Chondrocyte (in vitro differentiated cells): ENCODE data around the gene FOXR1. TPM values are rescaled to one million over a fixed set of nuclear protein-coding genes. Genes with fewer than 3 reads are reported as not detected.

Source experiments
- DNase-seq: peaks from one replicate; pipeline ENCODE4 v3.0.0; 2021; ENCODE audit warnings: mixed read lengths, low spot score
- H3K27ac Mint-ChIP-seq: one replicate; pipeline ENCODE4 v1.8.0; 2021; ENCODE audit warnings: mild to moderate bottlenecking, moderate library complexity, mixed read lengths; ENCODE audit not compliant: unreplicated experiment
- H3K27me3 Mint-ChIP-seq: 2 replicates; pipeline ENCODE4 v1.8.0; 2021; ENCODE audit warnings: low read depth, mixed read lengths
- H3K36me3 Mint-ChIP-seq: 2 replicates; pipeline ENCODE4 v1.8.0; 2021; ENCODE audit warnings: low read depth, mixed read lengths
- H3K4me1 Mint-ChIP-seq: 2 replicates; pipeline ENCODE4 v1.8.0; 2021; ENCODE audit warnings: low read depth, mild to moderate bottlenecking, mixed read lengths
- H3K4me3 Mint-ChIP-seq: one replicate; pipeline ENCODE4 v1.8.0; 2021; ENCODE audit warnings: mild to moderate bottlenecking, moderate library complexity, mixed read lengths; ENCODE audit not compliant: unreplicated experiment
- H3K9me3 Mint-ChIP-seq: 2 replicates; pipeline ENCODE4 v1.8.0; 2021; ENCODE audit warnings: low read depth, mixed read lengths
- CTCF ChIP-seq: fragments of 200-600 bp; sonication (generic); IDR thresholded peaks from 2 replicates; pipeline ENCODE4 v1.5.0; 2021; ENCODE audit warnings: antibody characterized with exemption, mild to moderate bottlenecking, moderate library complexity
- total RNA-seq: library from RNA; stranded (reverse); gene quantifications from 3 replicates; pipeline ENCODE4 v1.2.1, GENCODE V29; 2021

The FOXR1 gene
- total RNA-seq, 1 donor from 2014 or later = not detected

GRCh38 chr11:119025541-119025940, 54.0 kb downstream of the FOXR1 start:
- TF ChIP-seq CTCF = no peak
- Mint-ChIP-seq H3K4me3 (no peak overlapping the region), H3K4me1 (peaks cover 24% of the 10 kb centered on the region), H3K27ac (peak overlapping the region; percentile 24), H3K9me3 (no peaks in the 10 kb centered on the region), H3K27me3 (no peaks in the 10 kb centered on the region), H3K36me3 (peaks cover 11% of the 10 kb centered on the region)
- DNase-seq = no peak

DNA sequence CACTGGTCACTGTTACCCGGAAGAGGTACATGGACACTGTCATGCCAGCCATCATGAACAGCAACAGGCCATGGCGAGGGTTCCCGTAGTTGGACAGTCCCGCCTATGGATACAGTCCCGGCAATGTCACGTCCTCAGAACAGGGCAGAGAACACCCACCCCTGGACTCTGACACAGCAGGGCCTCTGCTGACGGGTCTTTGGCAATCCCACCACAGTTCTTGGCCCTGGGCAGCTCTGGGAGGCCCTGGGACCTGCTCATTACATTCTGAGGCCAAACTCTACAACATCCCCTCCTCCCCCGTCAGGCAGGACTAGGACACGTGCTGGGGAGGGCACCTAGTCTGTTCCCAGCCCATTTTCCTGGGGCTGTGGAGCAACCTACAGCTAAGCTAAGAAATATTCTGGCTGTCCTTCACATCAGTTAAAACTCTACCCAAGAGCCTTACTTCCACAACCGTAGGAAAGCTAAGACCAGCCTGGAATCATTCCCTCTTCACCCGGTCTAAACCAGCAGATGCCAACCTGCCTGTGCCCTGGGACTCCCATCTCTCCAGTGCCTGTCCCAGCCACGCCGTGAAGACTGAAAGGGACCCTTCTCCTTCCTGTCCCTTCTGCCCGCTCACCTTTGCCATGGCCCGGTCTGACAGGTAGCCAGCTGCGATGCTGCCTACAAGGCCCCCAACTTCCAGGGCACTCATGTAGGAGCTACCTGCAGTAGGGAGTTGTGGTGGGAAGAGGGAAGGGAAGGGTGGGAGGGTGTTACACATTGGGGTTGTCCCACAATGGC, 54.6 kb downstream of the FOXR1 start:
- H3K9me3 Mint-ChIP-seq = no peaks in the 10 kb centered on the region
- peak; percentile 72 for DNase-seq
- no peak overlapping the region for H3K27ac Mint-ChIP-seq
- H3K36me3 Mint-ChIP-seq = peaks cover 11% of the 10 kb centered on the region
- peaks cover 24% of the 10 kb centered on the region for H3K4me1 Mint-ChIP-seq
- no peak for TF ChIP-seq CTCF
- no peak overlapping the region for H3K4me3 Mint-ChIP-seq
- H3K27me3 Mint-ChIP-seq = no peaks in the 10 kb centered on the region

- Mint-ChIP-seq H3K27me3 (no peaks in the 10 kb centered on the region), H3K9me3 (no peaks in the 10 kb centered on the region), H3K4me1 (peaks cover 20% of the 10 kb centered on the region), H3K36me3 (peaks cover 11% of the 10 kb centered on the region), H3K27ac (no peak overlapping the region), H3K4me3 (no peak overlapping the region)
- peak; percentile 32 for DNase-seq
- no peak for TF ChIP-seq CTCF
These were observed 55.4 kb downstream of the FOXR1 start for GRCh38 chr11:119026970-119027369.

- peaks cover 20% of the 10 kb centered on the region for H3K4me1 Mint-ChIP-seq
- H3K27me3 Mint-ChIP-seq = no peaks in the 10 kb centered on the region
- peak overlapping the region; percentile 49 for H3K27ac Mint-ChIP-seq
- peaks cover 9% of the 10 kb centered on the region for H3K36me3 Mint-ChIP-seq
- no peak for TF ChIP-seq CTCF
- no peaks in the 10 kb centered on the region for H3K9me3 Mint-ChIP-seq
- DNase-seq = peak; percentile 52
- no peak overlapping the region for H3K4me3 Mint-ChIP-seq
These were observed 56.2 kb downstream of the FOXR1 start for GRCh38 chr11:119027561-119028345.

DNA sequence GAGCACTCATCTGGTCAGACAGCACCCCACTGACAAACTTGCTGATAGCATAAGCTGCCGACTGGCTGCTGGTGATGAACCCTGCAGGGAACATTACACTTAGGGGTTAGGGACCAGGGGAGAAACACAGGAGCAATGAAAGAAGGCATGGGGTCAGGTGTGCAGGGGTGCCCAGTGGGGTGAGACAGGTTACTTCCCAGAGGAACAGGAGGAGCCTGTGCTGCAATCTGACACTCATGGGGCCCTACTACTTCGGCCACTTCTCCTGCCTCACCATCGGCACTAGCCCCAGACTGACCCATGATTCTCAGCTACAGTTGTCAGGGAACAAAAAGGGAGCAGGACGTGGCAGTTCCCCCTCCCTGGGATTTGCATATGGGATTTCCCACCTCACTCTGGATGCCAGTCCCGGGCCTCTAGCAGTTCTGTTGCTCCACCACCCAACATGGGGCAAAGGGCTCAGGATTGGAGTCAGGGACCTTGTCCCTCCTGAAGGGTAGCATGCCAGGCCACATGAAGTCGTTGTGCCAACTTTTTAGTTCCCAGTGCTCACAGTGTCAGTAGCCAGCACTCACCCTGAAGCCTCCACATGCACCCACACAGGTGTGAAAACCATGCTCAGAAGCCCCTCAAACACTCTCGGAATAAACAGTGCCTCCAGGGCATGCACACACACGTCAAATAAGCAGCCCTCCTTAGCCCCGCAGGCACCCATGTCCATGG, 56.9 kb downstream of the FOXR1 start:
- peak overlapping the region; percentile 49 for H3K27ac Mint-ChIP-seq
- H3K9me3 Mint-ChIP-seq = no peaks in the 10 kb centered on the region
- no peak for TF ChIP-seq CTCF
- DNase-seq = peak; percentile 39
- H3K36me3 Mint-ChIP-seq = peaks cover 8% of the 10 kb centered on the region
- peak overlapping the region; percentile 76 for H3K4me3 Mint-ChIP-seq
- H3K27me3 Mint-ChIP-seq = no peaks in the 10 kb centered on the region
- peaks cover 15% of the 10 kb centered on the region for H3K4me1 Mint-ChIP-seq
